ENCODE data around the gene TCF12.

The TCF12 gene

GRCh38 chr15:56913670-56914069 lies 4.8 kb upstream of the TCF12 start:
- H3K4me3 ChIP-seq (replicated peaks; ENCODE audit: low read depth, low read length): no peak overlapping the region
- no peak for TF ChIP-seq CTCF (IDR thresholded peaks at IDR 0.05; ENCODE audit: low read depth, low read length, missing control alignments)
- no peak for DNase-seq (ENCODE audit: extremely low read depth, low read depth)

GRCh38 chr15:56915888-56916287 lies 2.6 kb upstream of the TCF12 start:
- no peak for DNase-seq (ENCODE audit: extremely low read depth, low read depth)
- TF ChIP-seq CTCF (IDR thresholded peaks at IDR 0.05; ENCODE audit: low read depth, low read length, missing control alignments): no peak
- H3K4me3 ChIP-seq (replicated peaks; ENCODE audit: low read depth, low read length): no peak overlapping the region

GRCh38 chr15:56916825-56917477 lies 1.5 kb upstream of the TCF12 start:
- H3K4me3 ChIP-seq (replicated peaks; ENCODE audit: low read depth, low read length): peak overlapping the region; percentile 80; the same call in 1 of the 2 replicates
- no peak for DNase-seq (ENCODE audit: extremely low read depth, low read depth)
- TF ChIP-seq CTCF (IDR thresholded peaks at IDR 0.05; ENCODE audit: low read depth, low read length, missing control alignments): no peak

GRCh38 chr15:56917652-56918045 lies 795 bp upstream of the TCF12 start:
- H3K4me3 ChIP-seq (replicated peaks; ENCODE audit: low read depth, low read length): peak overlapping the region; percentile 80
- DNase-seq (ENCODE audit: extremely low read depth, low read depth): no peak
- TF ChIP-seq CTCF (IDR thresholded peaks at IDR 0.05; ENCODE audit: low read depth, low read length, missing control alignments): no peak

GRCh38 chr15:56919031-56919608 lies 676 bp downstream of the TCF12 start:
- peak overlapping the region; percentile 80 for H3K4me3 ChIP-seq (replicated peaks; ENCODE audit: low read depth, low read length)
- TF ChIP-seq CTCF (IDR thresholded peaks at IDR 0.05; ENCODE audit: low read depth, low read length, missing control alignments): no peak
- no peak for DNase-seq (ENCODE audit: extremely low read depth, low read depth)

- TF ChIP-seq CTCF (IDR thresholded peaks at IDR 0.05; ENCODE audit: low read depth, low read length, missing control alignments): no peak
- no peak for DNase-seq (ENCODE audit: extremely low read depth, low read depth)
- peak overlapping the region; percentile 80 for H3K4me3 ChIP-seq (replicated peaks; ENCODE audit: low read depth, low read length)
These were observed 1.3 kb downstream of the TCF12 start for GRCh38 chr15:56919609-56920366.

Measured in HFF-Myc (cell line).